NCI-H1417 treated with DMSO at 0.1 percent for 48 hours (cell line): ENCODE data around the gene LMF1.

ENCODE experiments used
- DNase-seq: peaks from one replicate; lab custom pipeline; 2025; lab: John Stamatoyannopoulos, UW

The LMF1 gene

DNA sequence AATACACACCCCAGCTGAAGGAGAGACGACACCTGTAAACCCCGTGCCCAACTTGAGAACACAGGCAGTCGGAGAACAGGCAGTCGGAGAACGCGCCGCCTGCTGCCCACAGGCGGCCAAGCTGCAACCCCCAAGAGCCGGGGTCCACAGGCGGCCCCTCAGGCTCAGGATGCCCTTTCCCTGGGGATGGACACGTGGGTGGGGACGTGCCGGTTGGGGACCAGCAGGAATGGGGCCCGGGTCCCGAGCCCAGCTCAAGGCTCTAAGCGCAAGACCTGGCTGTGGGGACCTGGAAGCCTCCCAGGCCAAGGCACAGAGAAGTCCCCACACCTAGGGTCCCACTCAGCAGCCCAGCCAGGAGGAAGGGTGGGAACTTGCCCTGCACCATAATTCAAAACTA lies 90.8 kb downstream of the LMF1 start:
- no peak for DNase-seq

GRCh38 chr16:879461-879861 lies 91.3 kb downstream of the LMF1 start:
- no peak for DNase-seq

DNA sequence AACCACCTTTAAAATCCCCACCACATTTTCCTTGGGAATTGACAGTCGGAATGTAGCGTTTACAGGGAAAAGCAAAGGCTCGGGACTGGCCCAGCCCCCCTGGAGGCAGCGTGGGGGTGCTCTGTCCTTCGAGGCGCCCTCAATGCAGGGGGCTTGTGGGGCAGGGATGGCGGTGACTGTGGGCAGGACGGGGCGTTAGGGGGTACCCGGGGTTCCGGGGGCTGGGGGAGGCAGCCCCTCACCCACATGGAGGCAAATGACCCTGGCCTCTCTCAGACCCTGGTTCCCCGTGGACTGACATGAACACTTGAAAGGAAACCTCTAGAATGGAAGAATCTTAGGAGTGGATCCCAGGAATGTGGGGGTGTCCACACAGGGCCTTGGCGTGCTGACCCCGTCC lies 91.9 kb downstream of the LMF1 start:
- no peak for DNase-seq

DNA sequence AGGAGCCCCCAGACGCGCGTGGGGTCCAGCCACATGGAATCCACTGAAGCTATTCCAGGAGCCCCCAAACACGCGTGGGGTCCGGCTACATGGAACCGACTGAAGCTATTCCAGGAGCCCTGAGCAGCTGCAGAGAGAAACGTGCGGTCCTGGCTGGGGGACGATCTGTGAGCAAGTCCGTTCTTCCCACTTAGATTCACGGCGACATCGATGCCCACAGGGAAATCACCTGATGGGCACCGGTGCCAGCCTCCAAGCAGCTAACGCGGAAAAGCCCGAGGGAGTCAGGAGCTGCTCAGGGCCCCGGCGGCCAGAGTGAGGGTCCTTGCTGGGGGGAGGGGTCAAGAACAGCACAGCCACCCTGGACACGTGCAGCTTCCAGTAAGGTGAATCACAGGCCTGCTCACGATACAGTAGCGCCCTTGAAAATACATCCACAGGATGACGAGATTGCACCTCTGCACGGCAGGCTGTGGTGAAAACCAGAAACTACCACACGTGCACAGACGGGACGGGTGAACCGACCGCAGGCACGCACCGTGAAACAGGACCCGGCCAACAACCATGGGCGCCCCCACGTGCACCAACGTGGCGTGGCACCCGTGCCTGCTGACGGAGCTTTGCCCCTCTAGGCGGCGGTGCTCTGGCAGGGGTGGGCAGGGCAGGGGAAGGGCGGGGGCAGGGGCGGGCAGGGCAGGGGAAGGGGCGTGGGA lies 92.6 kb downstream of the LMF1 start:
- DNase-seq, result no peak

DNA sequence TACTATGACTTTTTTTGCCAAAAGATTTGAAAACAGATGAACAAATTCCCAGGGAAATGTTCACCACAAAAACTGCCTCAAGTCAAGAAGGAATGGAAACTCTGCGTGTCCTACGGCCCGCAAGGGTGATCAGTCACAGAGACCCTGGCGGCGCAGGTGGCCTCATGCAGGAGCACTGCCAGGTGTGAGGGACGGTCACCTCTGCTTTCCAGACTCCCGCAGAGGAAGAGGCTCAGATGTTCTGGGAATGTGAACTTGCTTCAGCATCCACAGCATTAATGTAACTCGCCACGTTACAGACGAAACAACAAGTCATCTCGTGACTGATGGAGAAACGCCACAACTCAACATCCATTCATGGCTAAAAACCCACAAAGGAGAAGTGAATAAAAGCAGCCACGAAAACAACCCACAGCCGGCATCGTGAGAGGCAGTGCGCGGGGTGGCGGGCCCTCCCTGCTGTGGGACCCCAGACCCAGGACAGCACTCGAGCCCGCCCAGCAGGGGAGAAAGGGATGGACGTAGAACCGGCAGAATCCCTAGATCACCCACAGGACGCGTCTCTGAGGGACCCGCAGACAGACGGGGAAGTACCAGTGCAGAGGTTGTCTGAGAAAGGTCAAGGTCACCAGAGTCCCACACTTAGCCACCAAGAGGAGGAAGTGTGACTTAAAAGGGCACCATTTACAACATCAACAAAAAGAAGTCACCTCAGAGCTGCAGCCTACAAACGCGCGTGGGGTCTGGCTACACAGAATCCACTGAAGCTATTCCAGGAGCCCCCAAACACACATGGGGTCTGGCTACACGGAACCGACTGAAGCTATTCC lies 93.3 kb downstream of the LMF1 start:
- DNase-seq, result no peak

GRCh38 chr16:876523-877241 lies 94.1 kb downstream of the LMF1 start:
- DNase-seq, result no peak

- no peak for DNase-seq
Measured at GRCh38 chr16:876041-876335, 94.8 kb downstream of the LMF1 start.

GRCh38 chr16:875182-876040 lies 95.4 kb downstream of the LMF1 start:
- no peak for DNase-seq

DNA sequence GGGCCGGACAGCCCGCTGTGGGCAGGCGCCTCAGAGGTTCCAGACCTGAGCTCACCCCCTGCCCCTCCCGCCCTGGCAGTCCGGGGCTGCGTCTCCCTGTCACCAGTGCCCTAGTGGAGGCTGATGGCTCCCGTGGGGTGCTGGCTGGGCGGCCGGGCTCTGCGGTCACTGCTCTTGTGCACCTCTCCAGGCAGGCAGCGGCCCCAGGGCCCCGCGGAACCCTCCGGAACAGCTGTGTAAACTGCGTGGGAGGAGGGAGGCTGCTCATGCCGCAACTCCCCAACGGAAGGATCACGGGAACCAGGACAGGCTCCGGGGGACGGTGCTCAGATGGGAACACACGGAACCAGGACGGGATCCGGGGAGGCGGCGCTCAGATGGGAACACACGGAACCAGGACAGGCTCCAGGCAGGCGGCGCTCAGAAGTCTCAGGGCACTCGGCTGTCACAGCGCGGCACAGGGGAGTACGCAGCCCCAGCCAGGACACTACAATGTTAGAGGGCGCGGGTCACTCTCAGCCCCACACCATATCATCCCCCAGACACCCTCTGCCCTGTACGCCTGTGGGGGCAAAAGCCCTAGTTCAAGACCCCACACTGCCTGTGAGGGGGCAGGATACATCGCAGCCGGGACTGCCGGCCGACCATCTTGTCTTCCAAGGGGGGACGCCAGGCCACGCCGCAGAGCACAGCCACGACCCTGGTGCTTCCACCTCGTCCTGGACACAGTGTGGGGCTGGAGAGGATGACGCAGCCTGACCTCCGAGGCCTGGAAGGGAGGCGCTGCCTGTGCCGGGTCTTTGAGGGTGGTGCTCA lies 96.2 kb downstream of the LMF1 start:
- no peak for DNase-seq

- DNase-seq, result no peak
Measured at GRCh38 chr16:873889-874288, 96.9 kb downstream of the LMF1 start.

- DNase-seq, result no peak
Measured at GRCh38 chr16:873243-873661, 97.5 kb downstream of the LMF1 start.

DNA sequence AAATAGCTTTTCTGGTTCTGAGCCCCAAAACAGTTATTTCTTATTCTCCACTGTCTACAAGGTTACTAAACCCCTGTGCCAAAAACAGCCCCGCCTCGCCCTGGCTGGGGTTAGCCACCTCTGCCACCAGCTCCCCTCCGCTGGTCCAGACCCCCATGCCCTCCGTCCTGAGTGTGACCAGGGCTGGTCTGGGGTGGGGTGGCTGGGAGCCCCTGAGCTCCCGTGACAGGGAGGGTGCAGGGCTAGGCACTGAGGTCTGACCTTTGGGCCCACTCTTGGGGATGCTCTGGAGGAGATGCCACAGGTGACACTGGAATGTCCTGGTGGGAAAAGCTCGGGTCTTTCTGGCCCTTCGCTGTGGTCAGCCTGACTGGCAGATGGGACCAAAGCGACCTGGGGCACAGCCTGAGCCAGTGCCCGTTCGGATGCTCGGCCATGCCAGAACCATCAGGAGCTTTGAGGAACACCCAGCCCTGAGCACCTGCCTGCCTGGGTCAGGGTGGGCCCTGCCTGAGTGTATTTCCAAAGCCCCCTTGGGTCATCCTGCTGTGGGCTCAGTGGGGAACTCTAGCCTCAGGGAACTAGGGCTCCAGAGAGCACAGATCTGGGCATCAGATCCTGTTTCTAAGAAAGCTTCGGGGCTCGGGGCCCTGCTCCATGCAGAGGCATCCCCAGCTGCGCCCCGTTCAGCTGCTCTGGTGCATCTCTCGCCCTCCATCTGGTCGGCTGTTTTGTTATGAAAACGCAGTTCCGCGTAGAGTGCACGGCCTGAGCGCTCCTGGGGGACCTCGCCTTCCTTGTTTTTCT lies 98.1 kb downstream of the LMF1 start:
- DNase-seq, result no peak

DNA sequence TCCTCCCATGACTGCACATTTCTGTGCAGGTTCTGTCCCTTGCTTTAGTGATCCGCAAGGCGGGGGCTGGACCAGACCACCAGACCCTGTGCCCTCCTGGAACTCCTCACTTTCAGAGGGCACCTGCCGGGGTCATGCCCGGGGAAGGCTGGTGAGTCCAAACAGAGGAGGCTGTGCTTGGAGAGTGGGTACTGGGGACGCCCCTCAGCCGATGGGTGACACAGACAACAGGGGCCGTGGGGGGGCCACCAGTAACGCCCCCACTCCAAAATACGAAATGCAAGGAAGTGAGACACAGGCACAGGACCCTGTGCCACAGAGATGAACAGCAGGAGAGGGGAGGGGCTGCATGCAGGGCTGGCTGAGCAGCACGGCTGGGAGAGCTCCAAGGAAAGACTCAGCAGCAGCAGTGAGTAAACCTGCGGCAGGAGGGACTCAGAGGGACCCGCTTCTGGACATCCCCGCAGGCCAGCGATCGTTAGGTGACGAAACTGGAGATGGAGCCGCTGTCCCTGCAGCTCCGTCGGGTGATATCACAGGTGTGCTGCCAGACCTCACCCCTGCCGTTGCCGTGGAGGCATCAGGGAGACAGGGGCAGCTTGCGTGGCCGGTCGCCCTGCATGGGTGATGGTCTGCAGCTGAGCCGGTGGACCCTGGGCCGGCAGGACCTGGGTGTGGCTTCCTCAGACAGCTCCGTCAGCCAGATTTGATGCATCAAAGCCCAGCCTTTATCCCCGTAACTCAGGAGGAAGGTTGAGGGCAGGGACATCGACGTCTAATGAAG lies 99.0 kb downstream of the LMF1 start:
- DNase-seq, result no peak

DNA sequence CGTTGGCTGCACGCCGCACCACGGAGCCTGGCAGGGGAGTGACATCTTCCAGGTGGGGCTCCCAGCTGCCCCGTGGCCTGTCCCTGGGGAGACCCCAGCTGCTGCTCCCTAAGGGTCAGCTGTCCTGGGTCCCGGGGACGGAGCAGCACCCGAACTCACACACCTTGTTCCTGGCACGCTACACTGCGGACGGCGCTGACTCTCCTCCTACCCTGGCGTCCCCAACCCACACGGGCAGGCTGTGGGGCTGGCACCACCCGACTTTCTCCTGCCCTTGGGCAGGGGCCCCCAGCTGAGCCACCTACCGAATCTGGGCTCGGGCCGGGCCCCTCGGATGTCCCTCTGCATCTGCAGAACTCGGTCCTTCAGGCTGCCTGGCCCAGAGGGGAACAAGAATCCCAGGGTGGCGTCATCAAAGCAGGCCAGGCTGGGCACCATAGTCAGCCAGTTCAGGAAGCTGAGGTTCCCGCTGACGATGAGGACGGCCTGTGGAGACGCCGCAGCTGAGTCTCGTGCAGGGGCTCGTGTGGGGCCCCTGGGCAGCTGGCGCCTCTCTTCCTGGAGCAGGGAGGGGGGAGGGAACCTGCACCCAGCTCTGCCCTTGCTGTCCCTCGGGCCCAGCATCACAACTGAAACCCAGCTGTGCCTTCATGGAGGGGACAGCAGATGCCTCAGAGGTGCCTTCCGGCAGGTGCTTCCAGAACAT lies 99.8 kb downstream of the LMF1 start:
- no peak for DNase-seq

- no peak for DNase-seq
Measured at GRCh38 chr16:869823-870641, 100.8 kb downstream of the LMF1 start.

DNA sequence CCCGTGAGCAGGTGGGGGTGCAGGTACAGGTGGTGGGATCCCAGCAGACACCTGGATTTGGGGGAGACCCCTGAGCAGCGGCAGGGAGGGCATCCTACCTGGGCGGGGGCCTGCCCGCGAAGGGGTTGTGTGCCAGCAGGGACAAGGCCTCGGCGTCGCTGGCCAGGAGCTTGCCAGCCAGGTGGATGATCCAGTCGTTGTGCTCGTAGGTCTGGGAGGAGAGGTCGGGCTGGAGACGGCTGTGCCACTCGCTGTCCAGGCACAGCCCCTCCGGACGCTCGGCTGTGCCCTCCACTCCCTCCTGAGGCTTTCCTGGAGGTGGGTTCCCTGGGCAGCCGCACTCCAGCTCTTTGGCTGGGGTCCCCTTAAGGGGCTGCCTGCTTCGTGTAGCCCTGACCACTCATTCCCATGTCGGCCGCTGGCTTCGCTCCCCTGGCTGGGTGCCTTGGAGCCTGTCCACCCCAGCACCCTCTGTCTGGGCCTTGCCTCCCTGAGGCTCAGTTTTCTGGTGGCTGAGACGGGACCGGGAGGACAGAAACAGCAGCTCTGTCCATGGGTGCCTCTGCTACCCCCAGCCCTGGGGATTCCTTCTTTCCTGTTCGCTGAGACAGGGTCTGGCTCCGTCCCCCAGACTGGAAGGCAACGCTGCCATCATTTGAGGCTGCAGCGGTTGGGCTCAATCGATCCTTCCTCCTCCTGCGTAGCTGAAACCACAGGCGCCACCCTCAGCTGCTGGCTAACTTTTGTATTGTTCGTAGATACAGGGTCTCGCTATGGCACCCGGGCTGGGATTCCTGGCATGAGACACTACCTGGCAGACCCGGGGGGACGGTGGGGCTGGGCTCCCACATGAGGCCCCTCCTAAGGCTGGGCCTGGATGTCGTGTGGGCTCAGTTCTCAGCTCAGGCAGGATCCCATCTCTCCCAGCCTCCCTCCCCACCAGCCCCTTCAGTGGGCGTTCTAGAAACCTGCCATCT lies 101.7 kb downstream of the LMF1 start:
- no peak for DNase-seq

- DNase-seq, result no peak
Measured at GRCh38 chr16:868386-868755, 102.4 kb downstream of the LMF1 start.
